HepG2 (cell line): ENCODE results near the gene EFNA3. TPM values are rescaled to one million over a fixed set of nuclear protein-coding genes. Genes with fewer than 3 reads are reported as not detected.

ENCODE experiments used
- AHR ChIP-seq: IDR thresholded peaks from 2 replicates; pipeline ENCODE4 v1.6.1; 2018; ENCODE audit warnings: missing genetic modification reagents, missing compliant biosample characterization
- ARNTL ChIP-seq: sonication (generic); formaldehyde crosslinking; IDR thresholded peaks from 2 replicates; pipeline ENCODE4 v1.4.0; 2020; ENCODE audit warnings: mild to moderate bottlenecking, missing genetic modification reagents
- BCL6 ChIP-seq: IDR thresholded peaks from 2 replicates; pipeline ENCODE4 v1.6.1; 2016; ENCODE audit warnings: missing genetic modification reagents, missing compliant biosample characterization
- EED ChIP-seq: sonication (generic); formaldehyde crosslinking; IDR thresholded peaks from 2 replicates; pipeline ENCODE4 v1.5.0; 2020; ENCODE audit warnings: mild to moderate bottlenecking, missing genetic modification reagents
- ERF ChIP-seq: IDR thresholded peaks from 2 replicates; pipeline ENCODE4 v1.6.1; 2018; ENCODE audit warnings: missing biosample characterization, missing genetic modification reagents
- FOXO1 ChIP-seq: sonication (generic); formaldehyde crosslinking; IDR thresholded peaks from 2 replicates; pipeline ENCODE4 v1.4.0; 2020; ENCODE audit warnings: missing genetic modification reagents
- GABPB1 ChIP-seq: IDR thresholded peaks from 2 replicates; pipeline ENCODE4 v1.6.1; 2016; ENCODE audit warnings: mild to moderate bottlenecking, missing genetic modification reagents, moderate library complexity, missing compliant biosample characterization
- JUN ChIP-seq: sonication (generic); formaldehyde crosslinking; IDR thresholded peaks from 2 replicates; pipeline ENCODE4 v1.4.0; 2020; ENCODE audit warnings: mild to moderate bottlenecking, missing genetic modification reagents
- JUNB ChIP-seq: sonication (generic); formaldehyde crosslinking; IDR thresholded peaks from 2 replicates; pipeline ENCODE4 v1.8.0; 2022; ENCODE audit warnings: missing genetic modification reagents, mild to moderate bottlenecking, borderline replicate concordance
- KLF11 ChIP-seq: IDR thresholded peaks from 2 replicates; pipeline ENCODE4 v1.6.1; 2016; ENCODE audit warnings: missing compliant biosample characterization
- KMT2B ChIP-seq: IDR thresholded peaks from 2 replicates; pipeline ENCODE4 v1.6.1; 2016; ENCODE audit warnings: missing genetic modification reagents, missing compliant biosample characterization
- MEIS2 ChIP-seq: sonication (generic); formaldehyde crosslinking; IDR thresholded peaks from 2 replicates; pipeline ENCODE4 v1.9.0; 2021; ENCODE audit warnings: mild to moderate bottlenecking, missing genetic modification reagents
- MYC ChIP-seq: sonication (generic); formaldehyde crosslinking; IDR thresholded peaks from 2 replicates; pipeline ENCODE4 v1.9.0; 2021; ENCODE audit warnings: missing genetic modification reagents, borderline replicate concordance
- NBN ChIP-seq: fragments of 450-650 bp; conservative IDR thresholded peaks from 2 replicates; pipeline ENCODE4 v1.6.1; 2017
- NFYC ChIP-seq: IDR thresholded peaks from 2 replicates; pipeline ENCODE4 v1.6.1; 2016; ENCODE audit warnings: missing genetic modification reagents, missing compliant biosample characterization
- SMC3 ChIP-seq: IDR thresholded peaks from 2 replicates; pipeline ENCODE4 v1.6.1; 2011; ENCODE audit warnings: low read length, improper control_type of control experiment
- SNAPC2 ChIP-seq: sonication (generic); formaldehyde crosslinking; IDR thresholded peaks from 2 replicates; pipeline ENCODE4 v1.8.1; 2022; ENCODE audit warnings: mild to moderate bottlenecking, missing genetic modification reagents
- TAF1 ChIP-seq: sonication (generic); formaldehyde crosslinking; IDR thresholded peaks from 2 replicates; pipeline ENCODE4 v1.4.0; 2020; ENCODE audit warnings: missing genetic modification reagents
- THAP11 ChIP-seq: IDR thresholded peaks from 2 replicates; pipeline ENCODE4 v1.6.1; 2016; ENCODE audit warnings: missing biosample characterization, missing genetic modification reagents
- ZFP62 ChIP-seq: sonication (generic); formaldehyde crosslinking; IDR thresholded peaks from 2 replicates; pipeline ENCODE4 v1.4.0; 2020; ENCODE audit warnings: missing genetic modification reagents
- ZNF10 ChIP-seq: sonication (generic); formaldehyde crosslinking; IDR thresholded peaks from 2 replicates; pipeline ENCODE4 v1.4.0; 2020; ENCODE audit warnings: mild to moderate bottlenecking, low read depth, missing genetic modification reagents, borderline replicate concordance
- ZNF232 ChIP-seq: sonication (generic); formaldehyde crosslinking; IDR thresholded peaks from 2 replicates; pipeline ENCODE4 v1.4.0; 2020; ENCODE audit warnings: missing genetic modification reagents, borderline replicate concordance
- ZNF3 ChIP-seq: IDR thresholded peaks from 2 replicates; pipeline ENCODE4 v1.7.0; 2017; ENCODE audit warnings: inconsistent platforms
- ZNF547 ChIP-seq: sonication (generic); formaldehyde crosslinking; IDR thresholded peaks from 2 replicates; pipeline ENCODE4 v1.5.1; 2020; ENCODE audit warnings: mild to moderate bottlenecking, missing genetic modification reagents
- ZNF557 ChIP-seq: sonication (generic); formaldehyde crosslinking; IDR thresholded peaks from 2 replicates; pipeline ENCODE4 v1.4.0; 2020; ENCODE audit warnings: missing genetic modification reagents
- ZSCAN20 ChIP-seq: sonication (generic); formaldehyde crosslinking; IDR thresholded peaks from 2 replicates; pipeline ENCODE4 v1.4.0; 2020; ENCODE audit warnings: missing genetic modification reagents, mild to moderate bottlenecking, borderline replicate concordance
- ZSCAN25 ChIP-seq: sonication (generic); formaldehyde crosslinking; IDR thresholded peaks from 2 replicates; pipeline ENCODE4 v1.8.0; 2022; ENCODE audit warnings: mild to moderate bottlenecking, missing genetic modification reagents
- polyA plus RNA-seq, 8 experiments: library from polyadenylated mRNA; depleted of rRNA in 3 of 8; stranded (reverse) in 7 of 8; unstranded in 1 of 8; fragments of >200 nt; fragmentation: Illumina TruSeq in 4 of 8; extraction: Trizol in 4 of 8; gene quantifications; 2 replicates each; pipeline versions ENCODE4 v1.2.1 to v1.2.3, GENCODE V29; 2011 to 2016; ENCODE audit warnings: low read depth in 4 of 8, missing spikeins in 1 of 8, mixed read lengths in 1 of 8; ENCODE audit not compliant: insufficient read depth in 1 of 8
- total RNA-seq, 5 experiments: library from RNA; depleted of rRNA; stranded (reverse); fragments of >200 nt; fragmentation: Illumina TruSeq; extraction: Trizol; gene quantifications; 2 replicates each; pipeline ENCODE4 v1.2.3, GENCODE V29; 2016; ENCODE audit warnings: low read depth in 1 of 5
- TF ChIP-seq, protein P1 (sequence below): sonication (generic); formaldehyde crosslinking; IDR thresholded peaks from 2 replicates; pipeline ENCODE4 v1.8.0; 2022; ENCODE audit warnings: low read depth, missing genetic modification reagents
- TF ChIP-seq, protein P2 (sequence below): sonication (generic); formaldehyde crosslinking; IDR thresholded peaks from 2 replicates; pipeline ENCODE4 v1.5.0; 2020; ENCODE audit warnings: mild to moderate bottlenecking, missing genetic modification reagents
- TF ChIP-seq, protein P3 (sequence below): IDR thresholded peaks from 2 replicates; pipeline ENCODE4 v1.6.1; 2016; ENCODE audit warnings: missing biosample characterization, missing genetic modification reagents, low read depth
- TF ChIP-seq, protein P4 (sequence below): IDR thresholded peaks from 2 replicates; pipeline ENCODE4 v1.6.1; 2016; ENCODE audit warnings: low read depth

Gene EFNA3
- total and polyA plus RNA-seq, 2 of the 13 experiments (the other 11 are each of a cell fraction or from before 2014, with no cell fraction given), result 1.0 to 5.7 TPM

DNA sequence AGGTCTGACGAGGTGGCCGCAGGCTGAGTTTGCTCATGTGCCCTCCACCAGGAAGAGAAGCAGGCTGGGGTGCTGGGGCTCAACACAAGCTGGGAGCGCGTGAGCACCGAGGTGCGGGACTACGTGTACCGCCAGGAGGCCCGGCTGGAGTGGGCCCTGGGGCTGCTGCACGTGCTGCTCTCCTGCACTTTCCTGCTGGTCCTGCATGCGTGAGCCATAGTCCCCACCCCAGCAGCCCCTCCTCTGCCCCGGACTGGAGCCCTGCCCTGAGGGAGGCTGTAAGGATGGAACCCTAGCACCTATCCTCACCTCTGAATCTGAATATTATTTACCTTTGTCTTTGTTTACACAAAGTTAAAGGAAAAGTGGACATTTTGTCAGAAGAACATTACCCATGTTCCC, 35.3 kb upstream of the EFNA3 start (continued):
- TF ChIP-seq, protein P1, sequence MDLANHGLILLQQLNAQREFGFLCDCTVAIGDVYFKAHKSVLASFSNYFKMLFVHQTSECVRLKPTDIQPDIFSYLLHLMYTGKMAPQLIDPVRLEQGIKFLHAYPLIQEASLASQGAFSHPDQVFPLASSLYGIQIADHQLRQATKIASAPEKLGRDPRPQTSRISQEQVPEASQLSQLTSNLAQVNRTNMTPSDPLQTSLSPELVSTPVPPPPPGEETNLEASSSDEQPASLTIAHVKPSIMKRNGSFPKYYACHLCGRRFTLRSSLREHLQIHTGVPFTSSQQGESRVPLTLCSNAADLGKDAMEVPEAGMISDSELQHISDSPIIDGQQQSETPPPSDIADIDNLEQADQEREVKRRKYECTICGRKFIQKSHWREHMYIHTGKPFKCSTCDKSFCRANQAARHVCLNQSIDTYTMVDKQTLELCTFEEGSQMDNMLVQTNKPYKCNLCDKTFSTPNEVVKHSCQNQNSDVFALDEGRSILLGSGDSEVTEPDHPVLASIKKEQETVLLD (CRISPR knock-in tag), result no peak
- TF ChIP-seq JUNB (CRISPR knock-in tag) (no peak), ZFP62 (CRISPR knock-in tag) (no peak), THAP11 (CRISPR knock-in tag) (no peak), SMC3 (no peak), ZNF3 (CRISPR knock-in tag) (no peak), ZNF232 (no peak), TAF1 (CRISPR knock-in tag) (no peak), FOXO1 (CRISPR knock-in tag) (no peak), MEIS2 (CRISPR knock-in tag) (no peak), GABPB1 (CRISPR knock-in tag) (peak; percentile 45; the same call in 1 of the 2 replicates), NFYC (CRISPR knock-in tag) (no peak), ARNTL (peak; percentile 20; the same call in 1 of the 2 replicates), JUN (CRISPR knock-in tag) (no peak), ZNF10 (no peak), ZNF557 (no peak), ZSCAN20 (CRISPR knock-in tag) (no peak), ERF (CRISPR knock-in tag) (0 out of 2 replicates have a peak, but pooled peaks have one; percentile 27), KMT2B (CRISPR knock-in tag) (no peak), ZNF547 (CRISPR knock-in tag) (no peak), MYC (peak; percentile 48; the same call in 1 of the 2 replicates), SNAPC2 (no peak), AHR (no peak), EED (CRISPR knock-in tag) (no peak), ZSCAN25 (CRISPR knock-in tag) (no peak), BCL6 (CRISPR knock-in tag) (no peak), KLF11 (CRISPR knock-in tag) (no peak), NBN (no peak)
- TF ChIP-seq, protein P2, sequence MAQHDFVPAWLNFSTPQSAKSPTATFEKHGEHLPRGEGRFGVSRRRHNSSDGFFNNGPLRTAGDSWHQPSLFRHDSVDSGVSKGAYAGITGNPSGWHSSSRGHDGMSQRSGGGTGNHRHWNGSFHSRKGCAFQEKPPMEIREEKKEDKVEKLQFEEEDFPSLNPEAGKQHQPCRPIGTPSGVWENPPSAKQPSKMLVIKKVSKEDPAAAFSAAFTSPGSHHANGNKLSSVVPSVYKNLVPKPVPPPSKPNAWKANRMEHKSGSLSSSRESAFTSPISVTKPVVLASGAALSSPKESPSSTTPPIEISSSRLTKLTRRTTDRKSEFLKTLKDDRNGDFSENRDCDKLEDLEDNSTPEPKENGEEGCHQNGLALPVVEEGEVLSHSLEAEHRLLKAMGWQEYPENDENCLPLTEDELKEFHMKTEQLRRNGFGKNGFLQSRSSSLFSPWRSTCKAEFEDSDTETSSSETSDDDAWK (CRISPR knock-in tag), result no peak
- TF ChIP-seq, protein P3, sequence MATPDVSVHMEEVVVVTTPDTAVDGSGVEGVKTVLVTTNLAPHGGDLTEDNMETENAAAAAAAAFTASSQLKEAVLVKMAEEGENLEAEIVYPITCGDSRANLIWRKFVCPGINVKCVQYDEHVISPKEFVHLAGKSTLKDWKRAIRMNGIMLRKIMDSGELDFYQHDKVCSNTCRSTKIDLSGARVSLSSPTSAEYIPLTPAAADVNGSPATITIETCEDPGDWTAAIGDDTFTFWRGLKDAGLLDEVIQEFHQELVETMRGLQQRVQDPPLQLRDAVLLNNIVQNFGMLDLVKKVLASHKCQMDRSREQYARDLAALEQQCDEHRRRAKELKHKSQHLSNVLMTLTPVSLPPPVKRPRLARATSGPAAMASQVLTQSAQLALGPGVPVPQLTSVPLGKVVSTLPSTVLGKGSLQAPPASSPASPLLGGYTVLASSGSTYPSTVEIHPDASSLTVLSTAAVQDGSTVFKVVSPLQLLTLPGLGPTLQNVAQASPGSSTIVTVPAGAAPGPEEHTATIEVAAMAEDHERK, result no peak
- TF ChIP-seq, protein P4, sequence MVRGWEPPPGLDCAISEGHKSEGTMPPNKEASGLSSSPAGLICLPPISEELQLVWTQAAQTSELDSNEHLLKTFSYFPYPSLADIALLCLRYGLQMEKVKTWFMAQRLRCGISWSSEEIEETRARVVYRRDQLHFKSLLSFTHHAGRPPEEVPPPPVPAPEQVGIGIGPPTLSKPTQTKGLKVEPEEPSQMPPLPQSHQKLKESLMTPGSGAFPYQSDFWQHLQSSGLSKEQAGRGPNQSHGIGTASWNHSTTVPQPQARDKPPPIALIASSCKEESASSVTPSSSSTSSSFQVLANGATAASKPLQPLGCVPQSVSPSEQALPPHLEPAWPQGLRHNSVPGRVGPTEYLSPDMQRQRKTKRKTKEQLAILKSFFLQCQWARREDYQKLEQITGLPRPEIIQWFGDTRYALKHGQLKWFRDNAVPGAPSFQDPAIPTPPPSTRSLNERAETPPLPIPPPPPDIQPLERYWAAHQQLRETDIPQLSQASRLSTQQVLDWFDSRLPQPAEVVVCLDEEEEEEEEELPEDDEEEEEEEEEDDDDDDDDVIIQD (CRISPR knock-in tag), result no peak
